ENCODE results near the gene MPPED2. TPM values are rescaled to one million over a fixed set of nuclear protein-coding genes. Genes with fewer than 3 reads are reported as not detected.

The MPPED2 gene
- total RNA-seq, 1 donor from 2014 or later: not detected

DNA sequence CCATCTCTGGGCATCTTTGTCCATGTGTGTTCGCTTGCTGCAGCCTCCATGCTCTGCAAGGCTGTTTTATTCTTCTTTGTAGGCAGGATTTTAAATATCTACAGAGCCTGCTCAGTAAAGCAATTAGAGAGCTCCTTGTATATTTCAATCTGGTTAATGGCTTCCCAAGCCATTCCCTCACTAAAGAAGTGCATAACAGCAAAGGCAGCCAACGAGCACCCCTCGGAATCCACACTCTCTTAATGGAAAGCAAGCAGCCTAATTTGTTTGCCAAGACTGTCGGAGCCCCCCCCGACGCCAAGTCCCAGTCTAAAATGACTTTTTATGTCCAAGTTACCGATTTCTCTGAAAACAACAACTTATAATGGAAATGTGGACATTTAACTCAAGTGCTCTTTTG is 139.6 kb downstream of the MPPED2 start:
- H3K4me3 ChIP-seq (ENCODE audit: low read depth, low read length): no peak overlapping the region

DNA sequence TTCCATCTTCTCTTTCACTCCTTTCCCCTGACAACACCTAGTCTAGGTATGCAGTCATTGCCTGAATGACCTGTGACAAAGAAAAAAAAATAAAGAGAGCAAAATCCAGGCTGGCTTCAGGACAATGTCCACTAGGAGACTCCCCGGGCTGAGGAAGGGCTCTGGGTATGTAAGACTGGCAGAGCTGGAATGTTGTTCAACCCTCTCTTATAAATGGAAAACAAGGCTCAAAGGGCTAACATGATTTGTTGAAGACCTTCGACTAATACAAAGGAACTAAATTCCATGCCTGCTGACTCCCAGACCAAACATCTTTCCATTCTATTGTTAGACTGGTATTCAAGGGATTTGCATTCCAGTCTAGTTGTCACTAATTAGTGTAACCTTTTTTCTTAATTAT is 141.1 kb downstream of the MPPED2 start:
- FAIRE-seq: no peak
- H3K4me3 ChIP-seq (ENCODE audit: low read depth, low read length): no peak overlapping the region
- H3K27me3 ChIP-seq (ENCODE audit: control insufficient read depth, insufficient read depth, low read length): no peaks in the 10 kb centered on the region
- no peak for DNase-seq (ENCODE audit: low read depth)
- TF ChIP-seq, protein P1, sequence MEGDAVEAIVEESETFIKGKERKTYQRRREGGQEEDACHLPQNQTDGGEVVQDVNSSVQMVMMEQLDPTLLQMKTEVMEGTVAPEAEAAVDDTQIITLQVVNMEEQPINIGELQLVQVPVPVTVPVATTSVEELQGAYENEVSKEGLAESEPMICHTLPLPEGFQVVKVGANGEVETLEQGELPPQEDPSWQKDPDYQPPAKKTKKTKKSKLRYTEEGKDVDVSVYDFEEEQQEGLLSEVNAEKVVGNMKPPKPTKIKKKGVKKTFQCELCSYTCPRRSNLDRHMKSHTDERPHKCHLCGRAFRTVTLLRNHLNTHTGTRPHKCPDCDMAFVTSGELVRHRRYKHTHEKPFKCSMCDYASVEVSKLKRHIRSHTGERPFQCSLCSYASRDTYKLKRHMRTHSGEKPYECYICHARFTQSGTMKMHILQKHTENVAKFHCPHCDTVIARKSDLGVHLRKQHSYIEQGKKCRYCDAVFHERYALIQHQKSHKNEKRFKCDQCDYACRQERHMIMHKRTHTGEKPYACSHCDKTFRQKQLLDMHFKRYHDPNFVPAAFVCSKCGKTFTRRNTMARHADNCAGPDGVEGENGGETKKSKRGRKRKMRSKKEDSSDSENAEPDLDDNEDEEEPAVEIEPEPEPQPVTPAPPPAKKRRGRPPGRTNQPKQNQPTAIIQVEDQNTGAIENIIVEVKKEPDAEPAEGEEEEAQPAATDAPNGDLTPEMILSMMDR (IDR thresholded peaks at IDR 0.05; ENCODE audit: insufficient read depth, low read length, severe bottlenecking): no peak
- H3K36me3 ChIP-seq (ENCODE audit: control insufficient read depth, insufficient read depth, low read length): no peaks in the 10 kb centered on the region

More for the DNA sequence above, 139.6 kb downstream of the MPPED2 start:
- FAIRE-seq: no peak
- TF ChIP-seq, protein P1 (IDR thresholded peaks at IDR 0.05; ENCODE audit: insufficient read depth, low read length, severe bottlenecking): no peak
- Histone ChIP-seq H3K36me3 (ENCODE audit: control insufficient read depth, insufficient read depth, low read length) (no peaks in the 10 kb centered on the region), H3K27me3 (ENCODE audit: control insufficient read depth, insufficient read depth, low read length) (no peaks in the 10 kb centered on the region)
- no peak for DNase-seq (ENCODE audit: low read depth)

DNA sequence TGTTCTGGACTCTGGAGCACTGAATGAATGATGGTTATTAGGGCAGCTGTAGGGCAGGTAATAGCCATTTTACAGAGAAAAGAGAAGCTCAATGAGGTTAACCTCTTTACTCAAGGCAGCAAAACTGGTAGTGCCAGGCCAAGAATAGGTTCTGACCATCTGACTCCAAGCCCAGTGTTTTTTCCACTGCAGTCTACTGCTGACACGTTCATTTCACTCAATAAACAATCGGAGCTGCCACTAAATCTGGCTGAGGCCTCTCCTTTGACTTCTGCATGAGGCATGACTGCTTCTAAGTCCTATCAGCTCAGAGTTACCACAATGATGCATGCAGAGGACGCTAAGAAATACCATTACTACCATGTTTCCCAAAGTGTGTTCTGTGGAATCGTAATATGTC is 145.6 kb downstream of the MPPED2 start:
- TF ChIP-seq, protein P1 (IDR thresholded peaks at IDR 0.05; ENCODE audit: insufficient read depth, low read length, severe bottlenecking): no peak
- Histone ChIP-seq H3K36me3 (ENCODE audit: control insufficient read depth, insufficient read depth, low read length) (no peaks in the 10 kb centered on the region), H3K4me3 (ENCODE audit: low read depth, low read length) (no peak overlapping the region), H3K27me3 (ENCODE audit: control insufficient read depth, insufficient read depth, low read length) (no peaks in the 10 kb centered on the region)
- FAIRE-seq: no peak
- no peak for DNase-seq (ENCODE audit: low read depth)

DNA sequence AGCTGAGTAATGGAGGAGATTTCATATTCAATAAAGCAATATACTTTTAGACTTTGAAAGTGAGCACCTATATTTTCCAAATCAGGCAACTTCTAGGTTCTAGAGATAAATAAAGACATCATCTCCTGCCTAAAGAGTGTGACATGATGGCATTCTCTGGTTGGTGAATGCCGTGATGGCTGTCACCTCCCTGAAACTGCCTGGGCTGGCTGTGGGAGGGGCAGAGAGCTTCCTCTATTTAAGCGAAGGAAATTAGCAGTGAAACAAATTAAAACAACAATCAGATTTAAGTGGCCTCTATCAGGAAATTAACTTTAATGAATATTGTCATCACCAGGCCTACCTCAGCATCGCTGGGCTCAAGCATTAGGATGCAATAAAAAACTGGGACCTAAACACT is 149.4 kb downstream of the MPPED2 start:
- Histone ChIP-seq H3K27me3 (ENCODE audit: control insufficient read depth, insufficient read depth, low read length) (no peaks in the 10 kb centered on the region), H3K36me3 (ENCODE audit: control insufficient read depth, insufficient read depth, low read length) (no peaks in the 10 kb centered on the region), H3K4me3 (ENCODE audit: low read depth, low read length) (no peak overlapping the region)
- DNase-seq (ENCODE audit: low read depth): no peak
- no peak for FAIRE-seq
- TF ChIP-seq, protein P1 (IDR thresholded peaks at IDR 0.05; ENCODE audit: insufficient read depth, low read length, severe bottlenecking): no peak

DNA sequence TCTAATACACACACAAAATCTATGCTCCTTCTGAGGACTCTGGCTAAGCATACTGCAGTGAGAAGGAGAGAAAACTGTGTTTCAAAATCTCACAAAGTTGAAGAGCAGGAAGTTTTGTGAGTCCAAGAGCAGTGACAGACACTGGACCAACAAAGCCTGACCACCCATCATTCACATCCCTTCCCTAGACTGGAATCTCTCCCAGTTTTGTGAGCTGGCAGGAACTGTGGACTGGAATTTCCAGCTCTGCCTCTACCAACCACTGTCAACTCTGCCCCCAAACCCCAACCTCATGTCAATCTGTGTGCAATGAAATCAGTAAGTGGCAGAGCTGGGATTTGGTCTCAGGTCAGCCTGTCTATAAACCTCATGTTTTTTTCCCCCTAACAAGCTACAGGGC is 150.7 kb downstream of the MPPED2 start:
- no peaks in the 10 kb centered on the region for H3K27me3 ChIP-seq (ENCODE audit: control insufficient read depth, insufficient read depth, low read length)
- H3K4me3 ChIP-seq (ENCODE audit: low read depth, low read length): no peak overlapping the region
- TF ChIP-seq, protein P1 (IDR thresholded peaks at IDR 0.05; ENCODE audit: insufficient read depth, low read length, severe bottlenecking): no peak
- H3K36me3 ChIP-seq (ENCODE audit: control insufficient read depth, insufficient read depth, low read length): no peaks in the 10 kb centered on the region
- FAIRE-seq (no peak), DNase-seq (ENCODE audit: low read depth) (peak; percentile 1)

DNA sequence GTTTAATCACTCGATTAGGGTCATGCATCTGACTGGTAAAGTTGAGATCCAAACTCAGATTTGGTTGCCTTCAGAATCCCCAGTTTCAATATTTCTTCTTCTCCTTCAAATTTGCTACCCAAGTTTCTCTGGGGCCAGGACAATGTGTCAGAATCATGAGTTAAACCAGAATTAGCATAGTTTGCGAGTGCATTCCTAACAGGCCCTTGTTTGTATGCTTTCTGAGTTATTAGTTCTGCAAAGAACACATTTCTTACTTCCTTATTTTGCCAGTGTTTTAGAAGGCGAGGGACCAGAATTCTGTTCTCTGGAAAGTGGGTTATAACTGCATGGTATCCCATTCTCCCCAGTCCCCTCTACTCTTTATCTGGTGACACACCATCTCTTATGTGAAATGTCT is 151.3 kb downstream of the MPPED2 start:
- TF ChIP-seq, protein P1 (IDR thresholded peaks at IDR 0.05; ENCODE audit: insufficient read depth, low read length, severe bottlenecking): no peak
- H3K36me3 ChIP-seq (ENCODE audit: control insufficient read depth, insufficient read depth, low read length): no peaks in the 10 kb centered on the region
- FAIRE-seq (no peak), DNase-seq (ENCODE audit: low read depth) (no peak)
- no peak overlapping the region for H3K4me3 ChIP-seq (ENCODE audit: low read depth, low read length)
- no peaks in the 10 kb centered on the region for H3K27me3 ChIP-seq (ENCODE audit: control insufficient read depth, insufficient read depth, low read length)

All from bronchial epithelial cell (primary cell).